KMS-11 (cell line): ENCODE results near the gene RIPOR3.

Experiments
- H2AFZ ChIP-seq: fragments of 200-600 bp; sonication (generic); 2 replicates; pipeline ENCODE4 v1.6.1; 2016; ENCODE audit warnings: antibody characterized with exemption, mixed run types, low read depth
- H3K27ac ChIP-seq: fragments of 200-600 bp; sonication (generic); 2 replicates; pipeline ENCODE4 v1.6.1; 2016; ENCODE audit warnings: mild to moderate bottlenecking, mixed run types
- H3K27me3 ChIP-seq: fragments of 200-600 bp; sonication (generic); 2 replicates; pipeline ENCODE4 v1.6.1; 2017; ENCODE audit warnings: mild to moderate bottlenecking, low read depth, mixed run types, moderate library complexity; ENCODE audit not compliant: insufficient read depth
- H3K36me3 ChIP-seq: fragments of 200-600 bp; sonication (generic); 2 replicates; pipeline ENCODE4 v1.6.1; 2017; ENCODE audit warnings: mild to moderate bottlenecking, mixed run types; ENCODE audit not compliant: insufficient read depth
- H3K4me1 ChIP-seq: fragments of 200-600 bp; sonication (generic); 2 replicates; pipeline ENCODE4 v1.6.1; 2016; ENCODE audit warnings: mild to moderate bottlenecking, low read depth, mixed run types; ENCODE audit not compliant: poor library complexity, severe bottlenecking
- H3K4me2 ChIP-seq: fragments of 200-600 bp; sonication (generic); 2 replicates; pipeline ENCODE4 v1.7.0; 2016; ENCODE audit warnings: mild to moderate bottlenecking, mixed run types
- H3K4me3 ChIP-seq: fragments of 200-600 bp; sonication (generic); IDR thresholded peaks from 2 replicates; pipeline ENCODE4 v1.6.1; 2017; ENCODE audit warnings: low read depth, low read length, mixed read lengths; ENCODE audit not compliant: insufficient read depth
- H3K79me2 ChIP-seq: fragments of 200-600 bp; sonication (generic); 2 replicates; pipeline ENCODE4 v1.6.1; 2016; ENCODE audit warnings: low read depth, mixed run types; ENCODE audit not compliant: insufficient read depth
- H3K9ac ChIP-seq: fragments of 200-600 bp; sonication (generic); 2 replicates; pipeline ENCODE4 v1.6.1; 2016; ENCODE audit warnings: mild to moderate bottlenecking, mixed run types
- H4K20me1 ChIP-seq: fragments of 200-600 bp; sonication (generic); 2 replicates; pipeline ENCODE4 v1.6.1; 2016; ENCODE audit warnings: mild to moderate bottlenecking, mixed run types; ENCODE audit not compliant: insufficient read depth
- TF ChIP-seq, protein P1 (sequence below): fragments of 200-600 bp; sonication (generic); conservative IDR thresholded peaks from 2 replicates; pipeline ENCODE4 v1.6.1; 2017; ENCODE audit warnings: low read depth, mild to moderate bottlenecking, antibody characterized with exemption, low read length, moderate library complexity, mixed read lengths

The RIPOR3 gene

DNA sequence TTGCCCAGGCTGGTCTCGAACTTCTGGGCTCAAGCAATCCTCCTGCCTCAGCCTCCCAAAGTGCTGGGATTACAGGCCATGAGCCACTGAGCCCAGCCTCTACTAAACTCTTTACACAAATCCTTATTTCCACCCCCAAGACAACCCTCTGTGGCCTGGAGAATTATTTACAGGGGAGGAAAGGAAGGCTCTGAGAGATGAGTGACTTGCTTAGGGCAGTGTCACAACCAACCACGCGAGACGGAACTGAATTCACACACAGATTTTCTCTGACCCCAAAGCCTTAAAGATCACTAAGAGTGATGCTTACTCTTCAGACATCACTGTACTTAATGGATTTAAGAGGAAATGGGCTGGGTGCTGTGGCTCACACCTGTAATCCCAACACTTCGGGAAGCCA, 86.2 kb downstream of the RIPOR3 start:
- Histone ChIP-seq H3K27ac (no peak overlapping the region), H3K79me2 (no peaks in the 10 kb centered on the region), H3K36me3 (no peaks in the 10 kb centered on the region), H3K4me2 (no peak overlapping the region), H4K20me1 (no peaks in the 10 kb centered on the region), H3K4me3 (no peak overlapping the region), H3K9ac (no peak overlapping the region), H3K4me1 (peaks cover 12% of the 10 kb centered on the region), H3K27me3 (no peaks in the 10 kb centered on the region), H2AFZ (no peak overlapping the region)
- TF ChIP-seq, protein P1, sequence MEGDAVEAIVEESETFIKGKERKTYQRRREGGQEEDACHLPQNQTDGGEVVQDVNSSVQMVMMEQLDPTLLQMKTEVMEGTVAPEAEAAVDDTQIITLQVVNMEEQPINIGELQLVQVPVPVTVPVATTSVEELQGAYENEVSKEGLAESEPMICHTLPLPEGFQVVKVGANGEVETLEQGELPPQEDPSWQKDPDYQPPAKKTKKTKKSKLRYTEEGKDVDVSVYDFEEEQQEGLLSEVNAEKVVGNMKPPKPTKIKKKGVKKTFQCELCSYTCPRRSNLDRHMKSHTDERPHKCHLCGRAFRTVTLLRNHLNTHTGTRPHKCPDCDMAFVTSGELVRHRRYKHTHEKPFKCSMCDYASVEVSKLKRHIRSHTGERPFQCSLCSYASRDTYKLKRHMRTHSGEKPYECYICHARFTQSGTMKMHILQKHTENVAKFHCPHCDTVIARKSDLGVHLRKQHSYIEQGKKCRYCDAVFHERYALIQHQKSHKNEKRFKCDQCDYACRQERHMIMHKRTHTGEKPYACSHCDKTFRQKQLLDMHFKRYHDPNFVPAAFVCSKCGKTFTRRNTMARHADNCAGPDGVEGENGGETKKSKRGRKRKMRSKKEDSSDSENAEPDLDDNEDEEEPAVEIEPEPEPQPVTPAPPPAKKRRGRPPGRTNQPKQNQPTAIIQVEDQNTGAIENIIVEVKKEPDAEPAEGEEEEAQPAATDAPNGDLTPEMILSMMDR = no peak

DNA sequence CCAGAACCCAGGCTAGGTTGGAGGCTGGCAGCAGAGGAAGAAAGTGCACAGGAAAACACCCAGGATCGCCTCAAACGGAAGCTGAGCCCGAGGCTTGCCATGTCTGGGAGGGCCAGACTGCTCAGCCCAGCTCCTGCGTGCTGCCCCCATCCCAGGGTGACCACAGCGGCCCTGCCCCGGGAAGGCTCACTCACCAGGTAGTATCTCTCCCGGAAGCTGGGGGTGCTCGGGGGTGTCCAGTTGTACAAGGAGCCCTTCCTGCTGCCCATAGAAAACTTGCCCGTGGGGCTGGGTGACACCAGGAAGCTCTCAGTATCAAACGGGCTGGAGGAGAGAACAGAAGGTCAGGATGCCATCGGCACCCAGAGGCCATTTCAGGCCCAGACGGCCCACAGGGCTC, 86.9 kb downstream of the RIPOR3 start:
- Histone ChIP-seq H3K27me3 (no peaks in the 10 kb centered on the region), H3K4me3 (no peak overlapping the region), H3K4me1 (peaks cover 12% of the 10 kb centered on the region), H3K9ac (no peak overlapping the region), H3K27ac (no peak overlapping the region), H3K36me3 (no peaks in the 10 kb centered on the region), H4K20me1 (no peaks in the 10 kb centered on the region), H3K79me2 (no peaks in the 10 kb centered on the region), H2AFZ (no peak overlapping the region), H3K4me2 (no peak overlapping the region)
- TF ChIP-seq, protein P1 = no peak

DNA sequence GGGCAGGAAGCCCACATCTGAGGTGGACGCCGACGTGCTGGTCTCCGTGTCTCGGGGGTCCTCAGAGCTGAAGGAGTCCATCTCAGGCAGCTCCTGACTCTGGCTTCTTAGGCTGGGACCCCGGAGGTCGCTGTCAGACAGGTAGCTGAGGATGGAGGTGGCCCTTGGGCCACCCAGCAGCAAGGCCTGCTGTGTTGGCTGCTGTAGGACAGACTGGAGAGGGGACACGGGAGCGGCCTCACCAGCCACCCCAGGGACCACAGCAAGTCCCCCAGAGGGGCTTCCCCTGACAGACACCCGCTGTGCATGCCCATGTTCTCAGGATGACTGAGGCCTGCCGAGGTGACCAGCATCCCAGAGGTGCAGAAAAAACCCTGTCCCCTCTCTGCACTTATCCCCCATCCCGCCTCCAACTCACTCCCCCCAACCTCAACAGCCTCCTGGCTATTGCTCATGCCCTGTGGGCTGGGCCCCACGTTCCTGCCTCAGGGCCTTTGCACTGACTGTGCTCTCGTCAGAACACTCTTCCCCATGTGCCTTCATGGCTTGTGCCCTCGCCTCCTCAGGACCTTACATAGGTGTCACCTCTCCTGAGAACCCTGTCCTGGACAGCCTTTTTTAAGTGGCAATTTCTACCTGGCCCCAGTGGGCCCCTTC, 88.8 kb downstream of the RIPOR3 start:
- Histone ChIP-seq H3K79me2 (no peaks in the 10 kb centered on the region), H3K4me2 (no peak overlapping the region), H4K20me1 (no peaks in the 10 kb centered on the region), H3K36me3 (no peaks in the 10 kb centered on the region), H3K9ac (no peak overlapping the region), H3K4me3 (no peak overlapping the region), H3K27ac (no peak overlapping the region), H2AFZ (no peak overlapping the region), H3K27me3 (no peaks in the 10 kb centered on the region), H3K4me1 (peaks cover 12% of the 10 kb centered on the region)
- TF ChIP-seq, protein P1 = no peak

DNA sequence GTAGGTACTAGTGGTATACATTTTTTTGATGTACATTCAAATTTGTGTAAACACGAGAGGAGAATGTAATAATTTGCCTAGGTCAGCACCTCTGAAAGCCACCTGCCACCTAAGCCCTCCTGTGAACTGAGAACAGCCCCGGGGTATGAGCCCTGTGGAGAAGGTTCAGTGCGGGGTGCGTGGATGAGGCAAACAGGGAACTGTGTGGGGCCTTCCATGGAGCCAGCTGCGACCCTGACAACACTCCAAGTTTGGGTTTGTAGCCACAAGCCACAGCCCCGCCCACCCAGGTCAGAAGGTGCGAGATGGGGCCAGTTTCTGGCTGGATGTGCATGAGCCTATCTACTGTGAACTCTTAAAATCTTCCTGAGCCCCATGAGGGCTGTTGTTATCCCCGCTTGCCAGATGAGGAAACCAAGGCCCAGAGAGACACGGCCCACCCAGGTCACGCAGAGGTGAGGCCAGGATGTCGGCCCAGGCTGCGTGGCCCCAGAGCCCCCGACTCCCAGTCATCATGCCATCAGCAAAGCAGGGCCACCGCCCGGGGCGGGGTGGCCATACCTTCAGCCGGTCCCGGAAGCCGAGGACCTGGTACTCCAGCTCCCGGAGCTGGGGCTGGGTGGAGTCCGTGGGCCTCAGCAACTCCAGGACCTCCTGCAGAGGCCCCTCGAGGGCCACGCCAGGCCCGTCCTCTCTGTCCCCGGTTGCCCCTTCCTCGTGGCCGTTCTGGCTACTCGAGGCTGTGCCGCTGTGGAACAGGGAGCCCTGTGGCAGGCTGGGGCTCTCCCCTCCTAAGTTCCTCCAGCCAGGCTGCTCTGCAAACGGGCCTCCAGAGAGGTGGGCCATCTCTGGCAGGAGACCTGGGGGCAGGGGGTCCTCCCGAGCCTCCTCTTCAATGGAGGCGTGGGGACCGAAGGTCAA, 89.6 kb downstream of the RIPOR3 start:
- H3K4me1 ChIP-seq = peaks cover 12% of the 10 kb centered on the region
- no peaks in the 10 kb centered on the region for H3K36me3 ChIP-seq
- H3K9ac ChIP-seq = no peak overlapping the region
- H3K27ac ChIP-seq = no peak overlapping the region
- H2AFZ ChIP-seq = no peak overlapping the region
- no peak overlapping the region for H3K4me3 ChIP-seq
- H4K20me1 ChIP-seq = no peaks in the 10 kb centered on the region
- H3K79me2 ChIP-seq = no peaks in the 10 kb centered on the region
- no peak overlapping the region; the same call in 1 of the 2 replicates for H3K4me2 ChIP-seq
- TF ChIP-seq, protein P1 = no peak
- no peaks in the 10 kb centered on the region for H3K27me3 ChIP-seq
